Heart right ventricle (tissue), 16 donors: ENCODE data around the gene SUMF1. TPM values are rescaled to one million over a fixed set of nuclear protein-coding genes. Genes with fewer than 3 reads are reported as not detected.

Experiments used
- ATAC-seq, 8 donors: fragments of 200-7000 bp; cut with Tn5 transposase; one replicate each; pipeline ENCODE4 v1.9.1; 2020; ENCODE audit warnings: mild to moderate bottlenecking in 8 of 8, moderate library complexity in 8 of 8, moderate number of reproducible peaks in 1 of 8
- DNase-seq, 2 donors: peaks; one replicate each; pipeline ENCODE4 v3.0.0-alpha.2; 2020
- H3K27ac ChIP-seq, 10 donors: fragments of 200-600 bp; sonication (generic) in 2 of 10; one replicate each; pipeline versions ENCODE4 v1.5.0 to v1.8.0; 2020 to 2022; ENCODE audit warnings: mild to moderate bottlenecking in 3 of 10
- H3K27me3 ChIP-seq, 7 donors: fragments of 200-600 bp; one replicate each; pipeline ENCODE4 v1.8.0; 2021 to 2022; ENCODE audit warnings: mild to moderate bottlenecking in 2 of 7
- H3K36me3 ChIP-seq, 9 donors: fragments of 200-600 bp; sonication (generic) in 1 of 9; one replicate each; pipeline versions ENCODE4 v1.5.0 to v1.8.0; 2020 to 2022; ENCODE audit warnings: mild to moderate bottlenecking in 2 of 9
- H3K4me1 ChIP-seq, 9 donors: fragments of 200-600 bp; sonication (generic) in 1 of 9; one replicate each; pipeline versions ENCODE4 v1.5.0 to v1.8.0; 2020 to 2022; ENCODE audit warnings: mild to moderate bottlenecking in 4 of 9
- H3K4me3 ChIP-seq, 10 donors: fragments of 200-600 bp; sonication (generic) in 2 of 10; one replicate each; pipeline versions ENCODE4 v1.5.0 to v1.8.0; 2020 to 2022; ENCODE audit warnings: mild to moderate bottlenecking in 7 of 10, moderate library complexity in 2 of 10
- H3K9me3 ChIP-seq, 11 donors: fragments of 200-600 bp in 10 of 11; sonication (generic) in 2 of 11; one replicate each; pipeline versions ENCODE4 v1.5.0 to v1.8.0; 2013 to 2022; ENCODE audit warnings: mild to moderate bottlenecking in 2 of 11, control low read depth in 1 of 11, moderate library complexity in 1 of 11
- intact Hi-C, 10 donors: fragments of 100-400 bp; cut with DNase I; formaldehyde crosslinking; loops; one replicate each; pipeline versions ENCODE4 v1.11.1 to v1.14.2; 2022
- polyA plus RNA-seq, 2 donors: library from polyadenylated mRNA; stranded (reverse); fragments of 200-250 nt; gene quantifications; one replicate each; pipeline ENCODE4 v1.2.3, GENCODE V29; 2013
- total RNA-seq, 10 donors: library from RNA; stranded (reverse); fragmentation: NEBNext Ultra II Directional in 3 of 10; extraction: Animal tissue kit (Norgen Biotek cat#: 25700) in 3 of 10; gene quantifications; one replicate each; pipeline versions ENCODE4 v1.2.1 to v1.2.4, GENCODE V29; 2021 to 2023
- TF ChIP-seq, protein P1 (sequence below), 9 donors: fragments of 200-600 bp; sonication (generic) in 2 of 9; IDR thresholded peaks; one replicate each; pipeline versions ENCODE4 v1.5.0 to v1.8.0; 2021 to 2022; ENCODE audit warnings: antibody characterized with exemption in 9 of 9, mild to moderate bottlenecking in 5 of 9, moderate library complexity in 1 of 9
- donor health status: Arrhythmogenic right ventricular cardiomyopathy.
- donor health status: ischemic (EF 13 %, LVEDD 7.1; RV severe dilation, severe dysfunction).
- donor health status: healthy with polysubstance abuse.
- donor health status: DM: no; HTN: yes; CAD: no.
- donor health status: DM: no; HTN: no; CAD: no.
- donor health status: ischemic (EF 25% LVEDD 6.9; RV normal size, moderate dysfunction).
- donor health status: ischemic (EF 25% LVEDD 5.7; RV mildly dilated, moderate dysfunction).
- donor health status: healthy.
- donor health status: DM: yes; HTN: yes; CAD: no.
- donor health status: Ischemic cardiomyopathy.
- donor health status: ischemic (EF 35%, LVEDD 5.7; RV mildly dilated, moderate dysfunction).
- donor health status: nonischemic (EF 11% LVEDD 7.7; RV severe dilation, severe dysfunction).
- donor health status: DM: yes; HTN: yes; CAD: no.
- donor health status: PGD.
- donor health status: ischemic (EF 29% LVEDD 5.4; RV normal size, mild dysfunction).
- donor health status: nonischemic (EF 23%, LVEDD 6.1; RV moderate dilation, normal function).

SUMF1 gene
- total and polyA plus RNA-seq, 12 donors: 3.7 to 15.1 (median 8.9) TPM

- TF ChIP-seq, protein P1, sequence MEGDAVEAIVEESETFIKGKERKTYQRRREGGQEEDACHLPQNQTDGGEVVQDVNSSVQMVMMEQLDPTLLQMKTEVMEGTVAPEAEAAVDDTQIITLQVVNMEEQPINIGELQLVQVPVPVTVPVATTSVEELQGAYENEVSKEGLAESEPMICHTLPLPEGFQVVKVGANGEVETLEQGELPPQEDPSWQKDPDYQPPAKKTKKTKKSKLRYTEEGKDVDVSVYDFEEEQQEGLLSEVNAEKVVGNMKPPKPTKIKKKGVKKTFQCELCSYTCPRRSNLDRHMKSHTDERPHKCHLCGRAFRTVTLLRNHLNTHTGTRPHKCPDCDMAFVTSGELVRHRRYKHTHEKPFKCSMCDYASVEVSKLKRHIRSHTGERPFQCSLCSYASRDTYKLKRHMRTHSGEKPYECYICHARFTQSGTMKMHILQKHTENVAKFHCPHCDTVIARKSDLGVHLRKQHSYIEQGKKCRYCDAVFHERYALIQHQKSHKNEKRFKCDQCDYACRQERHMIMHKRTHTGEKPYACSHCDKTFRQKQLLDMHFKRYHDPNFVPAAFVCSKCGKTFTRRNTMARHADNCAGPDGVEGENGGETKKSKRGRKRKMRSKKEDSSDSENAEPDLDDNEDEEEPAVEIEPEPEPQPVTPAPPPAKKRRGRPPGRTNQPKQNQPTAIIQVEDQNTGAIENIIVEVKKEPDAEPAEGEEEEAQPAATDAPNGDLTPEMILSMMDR (IDR thresholded peaks at IDR 0.05): no peak
- peaks cover 0 to 4% (median 0%) of the 10 kb centered on the region in 11 donors for H3K9me3 ChIP-seq
- peak in 1 of 8 donors; percentile 36 for ATAC-seq
These were observed 155.6 kb downstream of the SUMF1 start for GRCh38 chr3:4311496-4311895.

More at GRCh38 chr3:4311496-4311895, 155.6 kb downstream of the SUMF1 start:
- intact Hi-C loops: no loop called here
- H3K27ac ChIP-seq: no peak overlapping the region
- H3K4me3 ChIP-seq: no peak overlapping the region
- H3K27me3 ChIP-seq: no peaks in the 10 kb centered on the region
- peaks cover 0 to 40% (median 26%) of the 10 kb centered on the region in 9 donors for H3K4me1 ChIP-seq
- H3K36me3 ChIP-seq: peaks cover 0 to 39% (median 17%) of the 10 kb centered on the region in 9 donors
- no peak for DNase-seq

Other genes with a start within 250 kb of the SUMF1 start
- gene SETMAR, start 163.9 kb downstream of the SUMF1 start, total RNA-seq: 10 to 100 TPM; 11.2 to 16.8 (median 12.7) TPM
- gene SETMAR, start 163.9 kb downstream of the SUMF1 start, polyA plus RNA-seq: 10 to 100 TPM in 1 of 2 donors, 1 to 10 TPM in 1; 6.0 to 30.2 TPM
- 10 to 100 TPM; 15.0 to 40.3 (median 19.1) TPM for gene ITPR1, start 26.1 kb upstream of the SUMF1 start, total RNA-seq
- gene ITPR1, start 26.1 kb upstream of the SUMF1 start, polyA plus RNA-seq: 10 to 100 TPM in 1 of 2 donors, 1 to 10 TPM in 1; 9.7 to 12.9 TPM